Fibroblast of mammary gland (primary cell): Measurements from ENCODE around the gene WIZ.

Experiments
- DNase-seq: peaks from one replicate; pipeline ENCODE4 v3.0.0-alpha.2; 2010; ENCODE audit warnings: low read depth
- H3K4me3 ChIP-seq: 2 replicates; pipeline ENCODE4 v1.5.1; 2011; ENCODE audit warnings: low read depth, mild to moderate bottlenecking, low read length, moderate library complexity; ENCODE audit not compliant: control insufficient read depth
- TF ChIP-seq, protein P1 (sequence below): conservative IDR thresholded peaks from 2 replicates; pipeline ENCODE4 v1.5.1; 2011; ENCODE audit warnings: low read depth, low read length, inconsistent platforms; ENCODE audit not compliant: control insufficient read depth, insufficient read depth

The WIZ gene

DNA sequence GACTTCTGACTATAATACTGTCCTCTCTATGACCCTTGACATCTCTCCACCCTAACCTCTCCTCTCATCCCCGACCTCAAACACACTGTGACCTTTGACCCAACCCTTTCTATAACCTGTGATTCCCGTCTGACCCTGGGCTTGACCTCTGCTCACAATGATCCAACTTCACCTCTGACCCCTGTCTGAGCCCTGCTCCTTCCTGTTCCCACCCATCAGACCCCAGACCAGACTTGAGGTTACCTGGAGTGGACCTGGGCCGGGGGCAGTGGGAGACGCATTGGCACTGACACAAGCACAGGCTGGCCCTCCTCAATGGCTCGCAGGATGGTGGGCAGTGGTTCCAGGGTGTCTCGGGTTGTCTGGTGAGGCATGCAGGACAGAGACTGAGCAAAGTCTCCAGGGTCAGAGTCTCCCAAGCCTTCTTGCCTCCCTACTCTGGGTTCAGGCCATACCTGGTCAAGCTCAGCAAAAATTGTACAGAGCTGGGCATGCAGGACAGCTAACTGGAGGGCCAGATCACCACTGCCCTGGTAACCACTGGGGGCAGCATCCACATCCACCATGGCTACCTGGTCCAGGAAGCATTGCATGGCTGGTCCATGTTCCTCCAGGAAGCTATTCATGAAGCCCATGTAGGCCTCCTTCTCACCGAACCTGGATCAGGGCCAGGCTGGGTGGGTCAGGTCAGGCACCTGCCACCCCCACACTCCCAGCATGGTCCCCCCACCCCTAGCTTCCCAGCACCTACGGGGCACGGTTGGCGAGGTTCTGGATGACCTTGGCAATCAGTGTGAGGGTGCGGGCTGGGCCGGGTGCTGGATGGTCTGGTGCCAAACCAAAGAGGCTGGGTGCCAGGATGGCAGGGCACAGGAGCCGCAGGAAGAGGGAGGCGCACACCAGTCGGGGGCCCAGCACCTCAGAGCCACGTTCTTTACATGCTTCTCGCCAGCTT is 4.4 kb upstream of the WIZ start:
- H3K4me3 ChIP-seq: no peak overlapping the region
- TF ChIP-seq, protein P1, sequence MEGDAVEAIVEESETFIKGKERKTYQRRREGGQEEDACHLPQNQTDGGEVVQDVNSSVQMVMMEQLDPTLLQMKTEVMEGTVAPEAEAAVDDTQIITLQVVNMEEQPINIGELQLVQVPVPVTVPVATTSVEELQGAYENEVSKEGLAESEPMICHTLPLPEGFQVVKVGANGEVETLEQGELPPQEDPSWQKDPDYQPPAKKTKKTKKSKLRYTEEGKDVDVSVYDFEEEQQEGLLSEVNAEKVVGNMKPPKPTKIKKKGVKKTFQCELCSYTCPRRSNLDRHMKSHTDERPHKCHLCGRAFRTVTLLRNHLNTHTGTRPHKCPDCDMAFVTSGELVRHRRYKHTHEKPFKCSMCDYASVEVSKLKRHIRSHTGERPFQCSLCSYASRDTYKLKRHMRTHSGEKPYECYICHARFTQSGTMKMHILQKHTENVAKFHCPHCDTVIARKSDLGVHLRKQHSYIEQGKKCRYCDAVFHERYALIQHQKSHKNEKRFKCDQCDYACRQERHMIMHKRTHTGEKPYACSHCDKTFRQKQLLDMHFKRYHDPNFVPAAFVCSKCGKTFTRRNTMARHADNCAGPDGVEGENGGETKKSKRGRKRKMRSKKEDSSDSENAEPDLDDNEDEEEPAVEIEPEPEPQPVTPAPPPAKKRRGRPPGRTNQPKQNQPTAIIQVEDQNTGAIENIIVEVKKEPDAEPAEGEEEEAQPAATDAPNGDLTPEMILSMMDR: peak; percentile 23
- DNase-seq: no peak

DNA sequence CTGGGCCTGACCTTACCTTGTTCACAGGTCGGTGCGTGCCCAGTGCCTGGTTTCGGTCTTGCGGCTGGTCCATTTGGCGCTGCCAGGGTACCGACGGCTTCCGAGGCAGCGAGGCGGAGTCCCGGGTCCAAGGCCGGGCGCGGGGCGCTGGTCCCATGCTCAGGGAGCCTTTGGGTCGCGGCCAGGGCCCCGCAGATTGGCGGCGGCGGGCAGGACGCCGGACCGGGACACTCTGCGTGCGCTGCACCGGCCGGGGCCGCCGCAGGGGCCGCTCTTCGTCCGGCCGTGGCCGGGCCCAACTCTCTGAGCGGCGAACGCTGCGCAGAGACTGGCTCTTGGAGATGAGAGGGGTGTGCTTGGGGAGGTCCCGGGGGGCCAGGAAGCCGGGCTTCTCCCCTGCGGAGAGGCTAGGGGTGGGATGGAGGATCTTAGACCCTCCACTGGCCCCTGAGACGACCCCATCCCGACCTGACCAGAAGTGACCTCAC is 3.4 kb upstream of the WIZ start:
- TF ChIP-seq, protein P1: no peak
- DNase-seq: no peak
- peak overlapping the region; percentile 35 for H3K4me3 ChIP-seq

DNA sequence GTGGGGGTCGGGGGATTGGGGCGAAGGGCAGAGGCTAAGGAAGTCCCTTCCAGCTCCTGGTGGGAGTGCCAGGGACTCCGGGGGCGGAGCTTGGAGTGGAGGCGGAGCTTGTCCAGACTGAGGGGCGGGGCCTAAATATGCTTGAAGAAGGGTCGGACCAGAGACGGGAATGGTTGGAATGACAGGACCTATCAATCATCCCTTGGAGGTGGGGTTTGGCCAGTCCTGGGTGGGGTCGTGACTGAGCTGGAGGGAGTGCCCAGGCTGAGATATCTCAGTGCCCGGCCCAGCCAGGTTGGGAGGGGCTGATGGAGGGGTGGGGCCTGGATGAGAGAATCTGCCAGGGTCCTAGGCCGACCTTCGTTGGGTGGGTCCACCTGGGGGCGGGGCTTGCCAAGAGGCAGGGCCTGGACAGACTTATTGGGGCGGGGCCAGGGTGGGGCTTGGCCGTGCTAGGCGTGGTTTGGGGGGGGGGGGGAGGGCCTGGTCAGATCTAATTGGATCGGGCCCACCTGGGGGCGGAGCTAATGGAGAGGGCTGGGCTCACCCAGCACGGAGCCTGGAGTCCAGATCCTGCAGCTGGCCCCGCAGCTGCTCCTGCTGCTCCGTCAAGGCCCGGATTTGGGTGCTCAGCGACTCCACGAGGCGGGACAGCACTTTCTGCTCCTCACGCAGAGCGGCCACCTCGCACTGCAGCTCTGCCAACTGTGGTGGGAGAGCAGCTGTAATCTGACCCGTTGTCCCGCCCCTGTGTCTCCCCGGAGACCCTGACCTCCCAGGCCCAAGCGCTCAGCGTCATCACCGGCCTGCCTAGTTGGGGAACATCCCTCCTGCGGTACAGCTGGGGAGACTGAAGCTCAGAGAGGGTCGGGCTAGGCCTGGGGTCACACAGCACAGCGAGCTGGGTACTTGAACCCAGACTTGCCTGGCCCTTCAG is 2.6 kb upstream of the WIZ start:
- H3K4me3 ChIP-seq: peak overlapping the region; percentile 35
- TF ChIP-seq, protein P1: no peak
- peak; percentile 82 for DNase-seq

DNA sequence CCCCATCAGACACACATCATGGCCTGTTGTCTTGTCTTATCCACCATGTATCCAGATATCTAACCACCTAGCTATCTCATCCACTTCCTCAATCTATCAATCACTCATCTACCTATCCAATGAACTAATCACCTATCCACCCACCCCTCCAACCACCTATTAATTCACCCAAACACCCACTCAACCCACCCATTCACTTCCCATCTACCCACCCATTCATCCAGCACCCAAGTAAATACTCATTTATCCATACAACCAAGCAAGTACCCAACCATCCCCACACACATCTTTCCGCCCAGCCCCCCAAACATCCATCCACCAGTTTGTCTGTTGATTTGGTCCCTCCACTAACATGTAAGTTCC is 753 bp upstream of the WIZ start:
- no peak for DNase-seq
- no peak overlapping the region for H3K4me3 ChIP-seq
- TF ChIP-seq, protein P1: no peak

DNA sequence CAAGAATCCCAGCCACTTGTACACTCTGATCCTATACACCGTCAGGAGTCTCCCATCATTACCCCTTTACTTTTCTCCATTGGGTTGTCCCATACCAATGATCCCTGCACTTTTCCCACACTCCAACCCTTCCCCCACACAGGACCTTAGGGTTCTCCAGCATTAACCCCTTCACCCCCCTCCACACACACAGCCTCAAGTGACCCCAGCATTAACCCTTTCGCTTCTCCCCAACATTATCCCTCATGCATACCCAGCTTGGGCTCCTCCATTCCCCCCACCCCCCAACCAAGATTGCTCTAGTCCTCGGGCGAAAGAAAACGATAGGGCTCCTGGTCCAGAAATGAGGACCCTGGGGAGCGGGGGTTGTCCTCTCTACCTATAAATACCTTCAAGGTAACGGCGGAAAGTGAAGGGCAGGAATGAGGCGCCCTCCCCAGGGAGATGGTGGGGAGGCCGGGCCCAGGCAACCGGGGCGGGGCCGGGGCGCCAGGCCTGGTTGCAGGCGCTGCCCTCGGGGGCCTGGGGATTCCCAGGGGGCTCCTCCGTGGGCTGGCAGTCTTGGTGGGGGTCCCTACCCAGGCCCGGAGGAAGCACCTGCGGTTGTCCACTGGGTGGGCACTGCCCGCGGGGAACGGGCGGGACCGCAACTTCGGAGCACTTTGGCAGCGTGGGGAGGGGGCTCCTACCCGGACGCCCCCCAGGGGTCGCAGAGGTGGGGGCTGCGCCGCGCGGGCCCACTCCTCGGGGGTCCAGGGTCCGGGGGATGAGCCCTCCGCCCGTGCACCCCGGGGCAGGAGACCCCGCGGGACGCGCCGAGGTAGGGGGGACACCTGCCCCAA is 757 bp downstream of the WIZ start:
- TF ChIP-seq, protein P1: no peak
- DNase-seq: no peak
- H3K4me3 ChIP-seq: peak overlapping the region; percentile 48
